PC-3 (cell line): Measurements from ENCODE around the gene BOD1. TPM values are rescaled to one million over a fixed set of nuclear protein-coding genes. Genes with fewer than 3 reads are reported as not detected.

Experiments used
- ATAC-seq: fragments of 200-7000 bp; cut with Tn5 transposase; 2 replicates; pipeline ENCODE4 v1.9.1; 2020; ENCODE audit warnings: mild to moderate bottlenecking, moderate library complexity
- BruUV-seq: library from RNA; stranded (reverse); fragments of 400-500 nt; replicated peaks from 2 replicates; lab custom pipeline; 2021; lab: Mats Ljungman, UMichigan
- CTCF ChIA-PET: fragments of 300-600 bp; sonication (Branson Sonifier 250); formaldehyde crosslinking; loops from one replicate; lab custom pipeline; 2022; ENCODE audit warnings: antibody characterized with exemption; lab: Charles Lee
- POLR2A ChIA-PET: fragments of 300-600 bp; sonication (Branson Sonifier 250); formaldehyde crosslinking; loops from one replicate; lab custom pipeline; 2022; ENCODE audit warnings: antibody characterized with exemption; ENCODE audit not compliant: unreplicated experiment; lab: Charles Lee
- DNase-seq: peaks from one replicate; pipeline ENCODE4 v3.0.0-alpha.2; 2015
- H2AFZ ChIP-seq: fragments of 300-600 bp; sonication (generic); 2 replicates; pipeline ENCODE4 v1.6.0; 2016; ENCODE audit warnings: antibody characterized with exemption, low read length
- H3F3A ChIP-seq: fragments of 300-600 bp; sonication (generic); one replicate; pipeline ENCODE4 v1.6.0; 2017; ENCODE audit warnings: antibody characterized with exemption, low read length, control low read depth, mild to moderate bottlenecking; ENCODE audit not compliant: unreplicated experiment
- H3K27ac ChIP-seq: fragments of 300-600 bp; sonication (generic); 2 replicates; pipeline ENCODE4 v1.5.1; 2016; ENCODE audit warnings: mild to moderate bottlenecking, low read length
- H3K27me3 ChIP-seq: fragments of 300-600 bp; sonication (generic); 2 replicates; pipeline ENCODE4 v1.6.1; 2016; ENCODE audit warnings: low read length, mixed read lengths
- H3K36me3 ChIP-seq: fragments of 300-600 bp; sonication (generic); 2 replicates; pipeline ENCODE4 v1.6.1; 2016; ENCODE audit warnings: low read depth, mixed run types, low read length, mixed read lengths
- H3K4me1 ChIP-seq: fragments of 300-600 bp; sonication (generic); 2 replicates; pipeline ENCODE4 v1.5.1; 2016; ENCODE audit warnings: low read length; ENCODE audit not compliant: insufficient read depth
- H3K4me2 ChIP-seq: fragments of 300-600 bp; sonication (generic); 2 replicates; pipeline ENCODE4 v1.6.0; 2016; ENCODE audit warnings: low read length
- H3K4me3 ChIP-seq: fragments of 300-600 bp; sonication (generic); 2 replicates; pipeline ENCODE4 v1.5.1; 2016; ENCODE audit warnings: mild to moderate bottlenecking, low read length, mixed read lengths
- H3K79me2 ChIP-seq: fragments of 300-600 bp; sonication (generic); 2 replicates; pipeline ENCODE4 v1.6.1; 2017; ENCODE audit warnings: low read length, mixed read lengths
- H3K9ac ChIP-seq: fragments of 300-600 bp; sonication (generic); 2 replicates; pipeline ENCODE4 v1.6.0; 2016; ENCODE audit warnings: mild to moderate bottlenecking, low read length
- H3K9me2 ChIP-seq: fragments of 300-600 bp; sonication (generic); replicated peaks from 2 replicates; pipeline ENCODE4 v1.6.1; 2016; ENCODE audit warnings: mixed run types, low read length, mixed read lengths
- H3K9me3 ChIP-seq: fragments of 300-600 bp; sonication (generic); 2 replicates; pipeline ENCODE4 v1.6.1; 2016; ENCODE audit warnings: low read length, mixed read lengths
- H4K20me1 ChIP-seq: fragments of 300-600 bp; sonication (generic); 2 replicates; pipeline ENCODE4 v1.6.1; 2016; ENCODE audit warnings: low read length, mixed read lengths
- CTCF ChIP-seq: fragments of 300-600 bp; sonication (generic); conservative IDR thresholded peaks from 2 replicates; pipeline ENCODE4 v1.5.1; 2017; ENCODE audit warnings: antibody characterized with exemption, low read depth, mild to moderate bottlenecking, low read length
- EZH2 ChIP-seq: fragments of 300-600 bp; sonication (generic); IDR thresholded peaks from one replicate; pipeline ENCODE4 v1.6.1; 2017; ENCODE audit warnings: antibody characterized with exemption, mild to moderate bottlenecking, low read length; ENCODE audit not compliant: unreplicated experiment
- EZH2phosphoT487 ChIP-seq: fragments of 300-600 bp; sonication (generic); IDR thresholded peaks from 2 replicates; pipeline ENCODE4 v1.6.1; 2018; ENCODE audit warnings: mild to moderate bottlenecking, antibody characterized with exemption, low read length, borderline replicate concordance
- intact Hi-C: fragments of 100-400 bp; cut with micrococcal nuclease; formaldehyde crosslinking; loops from 2 replicates; pipeline ENCODE4 v1.9.0; 2023
- total RNA-seq: library from RNA; depleted of rRNA; stranded (reverse); fragments of >200 nt; gene quantifications from 2 replicates; pipeline ENCODE4 v1.2.3, GENCODE V29; 2014

BOD1 gene
- total RNA-seq, 1 experiment from 2014 or later = 153 TPM

GRCh38 chr5:173575985-173576384 lies 40.5 kb downstream of the BOD1 start:
- no peaks in the 10 kb centered on the region for H3F3A ChIP-seq
- no peak overlapping the region for H3K27ac ChIP-seq
- H3K9me2 ChIP-seq = no peaks in the 10 kb centered on the region
- H2AFZ ChIP-seq = no peak overlapping the region
- TF ChIP-seq EZH2phosphoT487 (no peak), CTCF (no peak), EZH2 (no peak)
- intact Hi-C loops = no loop called here
- H3K36me3 ChIP-seq = no peaks in the 10 kb centered on the region
- POLR2A ChIA-PET = no interaction called here
- H3K79me2 ChIP-seq = no peaks in the 10 kb centered on the region
- no peak overlapping the region for H3K9ac ChIP-seq
- ATAC-seq (no peak), DNase-seq (no peak)
- no peak overlapping the region for H3K4me2 ChIP-seq
- BruUV-seq = no TSS peak
- peaks cover 10% of the 10 kb centered on the region for H3K4me1 ChIP-seq
- CTCF ChIA-PET = no interaction called here
- peaks cover 8% of the 10 kb centered on the region; the same call in 1 of the 2 replicates for H3K9me3 ChIP-seq
- H4K20me1 ChIP-seq = no peaks in the 10 kb centered on the region
- no peaks in the 10 kb centered on the region for H3K27me3 ChIP-seq
- no peak overlapping the region for H3K4me3 ChIP-seq

GRCh38 chr5:173574983-173575382 lies 41.5 kb downstream of the BOD1 start:
- ATAC-seq = no peak
- Histone ChIP-seq H3K27ac (no peak overlapping the region), H3K9me2 (no peaks in the 10 kb centered on the region), H4K20me1 (no peaks in the 10 kb centered on the region), H3K9me3 (peaks cover 8% of the 10 kb centered on the region; the same call in 1 of the 2 replicates), H2AFZ (no peak overlapping the region), H3K4me3 (no peak overlapping the region), H3K4me2 (no peak overlapping the region), H3K27me3 (no peaks in the 10 kb centered on the region), H3K36me3 (no peaks in the 10 kb centered on the region), H3K9ac (no peak overlapping the region), H3K4me1 (peaks cover 10% of the 10 kb centered on the region), H3K79me2 (no peaks in the 10 kb centered on the region), H3F3A (no peaks in the 10 kb centered on the region)
- TF ChIP-seq EZH2 = no peak
- TF ChIP-seq CTCF = no peak
- TF ChIP-seq EZH2phosphoT487 = no peak
- intact Hi-C loops = loop anchor here (5.0 kb wide), 1 partner anchor 263 kb away; no protein-coding TSS in a partner anchor
- no peak for DNase-seq
- CTCF ChIA-PET = interaction anchor here (0.7 kb wide), 1 partner anchor 177 kb away, joined by 3 read pairs; no protein-coding TSS in a partner anchor
- POLR2A ChIA-PET = no interaction called here
- no TSS peak for BruUV-seq
